K562 (cell line): Measurements from ENCODE around the gene KCNK7. TPM values are rescaled to one million over a fixed set of nuclear protein-coding genes. Genes with fewer than 3 reads are reported as not detected.

ENCODE experiments used
- ATAC-seq: fragments of 200-7000 bp; cut with Tn5 transposase; 3 replicates; pipeline ENCODE4 v1.9.1; 2020; ENCODE audit warnings: moderate library complexity
- BruUV-seq: library from RNA; stranded (reverse); fragments of 400-500 nt; replicated peaks from 2 replicates; lab custom pipeline; 2021; lab: Mats Ljungman, UMichigan
- CTCF ChIA-PET: fragments of 300-600 bp; formaldehyde crosslinking; extraction: SDS; loops from one replicate; lab custom pipeline; 2021; ENCODE audit warnings: low intra/inter-chr PET ratio; lab: Yijun Ruan, JAX
- POLR2A ChIA-PET: fragments of 300-600, 350-650 bp; sonication (Branson Sonifier 250); formaldehyde crosslinking; extraction: SDS; loops from one replicate; lab custom pipeline; 2021; ENCODE audit warnings: antibody characterized with exemption, inconsistent platforms; lab: Yijun Ruan, JAX
- DNase-seq, 4 experiments: peaks; one replicate each; pipeline versions ENCODE4 v3.0.0 to v3.0.0-alpha.2; 2011 to 2018; ENCODE audit warnings: low spot score in 3 of 4, mixed read lengths in 3 of 4; ENCODE audit errors: extremely low read depth in 1 of 4
- FAIRE-seq: peaks from 2 replicates; lab custom pipeline; 2011; peaks lifted over from hg19 to GRCh38; lab: Jason Lieb, UNC
- H2AFZ ChIP-seq: 2 replicates; pipeline ENCODE4 v1.6.0; 2011; ENCODE audit warnings: low read depth, low read length, control low read depth, inconsistent platforms
- H3K27ac ChIP-seq: fragments of 200-600 bp; 3 replicates; pipeline ENCODE4 v1.8.0; 2011; ENCODE audit warnings: low read depth, mild to moderate bottlenecking, control low read depth, inconsistent platforms, low read length, moderate library complexity, mixed read lengths; ENCODE audit errors: extremely low read depth
- H3K27me3 ChIP-seq, 2 experiments: fragments of 300-600 bp in 1 of 2; 2 replicates in 1 of 2; 3 replicates in 1 of 2; pipeline versions ENCODE4 v1.6.0 to v1.8.0; 2011; ENCODE audit warnings: inconsistent platforms in 2 of 2, low read length in 2 of 2, mild to moderate bottlenecking in 1 of 2, mixed read lengths in 1 of 2, moderate library complexity in 1 of 2; ENCODE audit not compliant: control insufficient read depth in 2 of 2, insufficient read depth in 2 of 2
- H3K36me3 ChIP-seq: fragments of 300-600 bp; 3 replicates; pipeline ENCODE4 v1.8.0; 2011; ENCODE audit warnings: mild to moderate bottlenecking, low read length, inconsistent platforms; ENCODE audit not compliant: control insufficient read depth, insufficient read depth
- H3K4me1 ChIP-seq, 2 experiments: fragments of 200-600 bp in 1 of 2; replicated peaks in 1 of 2; 2 replicates in 1 of 2; 3 replicates in 1 of 2; pipeline versions ENCODE4 v1.5.1 to v1.8.0; 2011; ENCODE audit warnings: inconsistent platforms in 2 of 2, low read length in 2 of 2, mild to moderate bottlenecking in 1 of 2, mixed read lengths in 1 of 2, moderate library complexity in 1 of 2; ENCODE audit not compliant: control insufficient read depth in 2 of 2, insufficient read depth in 2 of 2
- H3K4me2 ChIP-seq: 2 replicates; pipeline ENCODE4 v1.6.1; 2011; ENCODE audit warnings: low read length, control low read depth, inconsistent platforms, mixed read lengths; ENCODE audit not compliant: insufficient read depth
- H3K4me3 ChIP-seq: fragments of 200-600 bp; sonication (generic), shearing (Covaris generic); 2 replicates; pipeline ENCODE4 v1.5.1; 2016; ENCODE audit warnings: control low read depth, inconsistent platforms
- H3K79me2 ChIP-seq: fragments of 200-600 bp; 3 replicates; pipeline ENCODE4 v1.8.0; 2011; ENCODE audit warnings: low read length, inconsistent platforms; ENCODE audit not compliant: control insufficient read depth, insufficient read depth
- H3K9ac ChIP-seq, 2 experiments: 2 replicates each; pipeline versions ENCODE4 v1.6.0 to v1.6.1; 2011; ENCODE audit warnings: low read depth in 2 of 2, low read length in 2 of 2, control low read depth in 1 of 2, inconsistent platforms in 1 of 2, mild to moderate bottlenecking in 1 of 2, mixed read lengths in 1 of 2; ENCODE audit not compliant: insufficient read depth in 1 of 2
- H3K9me1 ChIP-seq: one replicate; pipeline ENCODE4 v1.6.0; 2011; ENCODE audit warnings: inconsistent platforms, mild to moderate bottlenecking, low read length, moderate library complexity; ENCODE audit not compliant: control insufficient read depth, insufficient read depth
- H3K9me3 ChIP-seq: replicated peaks from 2 replicates; pipeline ENCODE4 v1.5.1; 2011; ENCODE audit warnings: low read depth, low read length, inconsistent platforms; ENCODE audit not compliant: control insufficient read depth, insufficient read depth
- H4K20me1 ChIP-seq: replicated peaks from 2 replicates; pipeline ENCODE4 v1.6.1; 2011; ENCODE audit warnings: low read length, inconsistent platforms, mixed read lengths; ENCODE audit not compliant: control insufficient read depth, insufficient read depth
- GTF2B ChIP-seq: IDR thresholded peaks from 2 replicates; pipeline ENCODE4 v1.6.1; 2011; ENCODE audit not compliant: insufficient read length; ENCODE audit errors: extremely low read depth
- NCOR1 ChIP-seq: fragments of 450-650 bp; IDR thresholded peaks from 2 replicates; pipeline ENCODE4 v1.6.1; 2016; ENCODE audit warnings: mild to moderate bottlenecking, moderate library complexity
- NR3C1 ChIP-seq: sonication (generic); formaldehyde crosslinking; IDR thresholded peaks from 2 replicates; pipeline ENCODE4 v1.8.1; 2022; ENCODE audit warnings: missing genetic modification reagents
- POLR2G ChIP-seq: fragments of 200-400 bp; formaldehyde crosslinking; IDR thresholded peaks from 2 replicates; pipeline ENCODE4 v1.6.1; 2017; ENCODE audit warnings: low read depth, mild to moderate bottlenecking, antibody characterized with exemption, low read length, moderate library complexity
- WGBS: fragments of 100-300 bp; shearing (Covaris generic); methylation state at CpG from one replicate; pipeline ENCODE4 v1.1.6; 2016; ENCODE audit warnings: low coverage, mixed read lengths; ENCODE audit not compliant: insufficient coverage; ENCODE audit errors: missing lambda C conversion rate; 5-methylcytosine and 5-hydroxymethylcytosine counted together
- in situ Hi-C: fragments of 300-500 bp; cut with MboI; formaldehyde crosslinking; loops from 4 replicates; pipeline ENCODE4 v1.15.0; 2018; ENCODE audit warnings: inconsistent platforms, mixed read lengths
- intact Hi-C: fragments of 100-400 bp; cut with micrococcal nuclease; formaldehyde crosslinking; loops from 2 replicates; pipeline ENCODE4 v1.14.2; 2022
- polyA plus RNA-seq, 8 experiments: library from polyadenylated mRNA; depleted of rRNA in 4 of 8; stranded (reverse) in 5 of 8; unstranded in 3 of 8; fragments of >200 nt; fragmentation: Nextera tagmentation in 2 of 8; fragmentation: Illumina TruSeq in 1 of 8; extraction: Ambion mirVana in 2 of 8; extraction: Trizol in 1 of 8; gene quantifications; 2 replicates each; pipeline versions ENCODE4 v1.2.1 to v1.2.3, GENCODE V29; 2011 to 2014; ENCODE audit warnings: inconsistent platforms in 1 of 8, missing spikeins in 1 of 8
- total RNA-seq, 7 experiments: library from RNA; depleted of rRNA in 6 of 7; stranded (reverse); fragments of >200 nt in 6 of 7; fragmentation: Illumina TruSeq in 2 of 7; extraction: Trizol in 2 of 7; gene quantifications; 2 replicates each; pipeline versions ENCODE4 v1.2.1 to v1.2.3, GENCODE V29; 2011 to 2021; ENCODE audit warnings: low replicate concordance in 1 of 7
- TF ChIP-seq, protein P1 (sequence below): fragments of 450-650 bp; IDR thresholded peaks from 2 replicates; pipeline ENCODE4 v1.6.1; 2016; ENCODE audit warnings: missing biosample characterization, missing genetic modification characterization

The KCNK7 gene
- total and polyA plus RNA-seq, 9 of the 15 experiments (the other 6 are each of a cell fraction or from before 2014, with no cell fraction given), result 0.07 to 0.40 TPM; not detected in 7

GRCh38 chr11:65629579-65629978 is 34.0 kb upstream of the KCNK7 start:
- 0 out of 2 replicates have a peak, but pooled peaks cover 5% of the 10 kb centered on the region for H4K20me1 ChIP-seq
- in situ Hi-C loops (no loop called here), intact Hi-C loops (no loop called here)
- no peaks in the 10 kb centered on the region for H3K9me1 ChIP-seq
- CTCF ChIA-PET, result no interaction called here
- peaks cover 0 to 32% of the 10 kb centered on the region in 2 experiments; a peak in 3 of 5 replicates for H3K4me1 ChIP-seq
- no peak overlapping the region for H3K4me3 ChIP-seq
- H3K79me2 ChIP-seq, result no peaks in the 10 kb centered on the region
- TF ChIP-seq NR3C1 (CRISPR knock-in tag) (no peak), NCOR1 (no peak), GTF2B (no peak), POLR2G (peak; percentile 48; the same call in 1 of the 2 replicates)
- TF ChIP-seq, protein P1, sequence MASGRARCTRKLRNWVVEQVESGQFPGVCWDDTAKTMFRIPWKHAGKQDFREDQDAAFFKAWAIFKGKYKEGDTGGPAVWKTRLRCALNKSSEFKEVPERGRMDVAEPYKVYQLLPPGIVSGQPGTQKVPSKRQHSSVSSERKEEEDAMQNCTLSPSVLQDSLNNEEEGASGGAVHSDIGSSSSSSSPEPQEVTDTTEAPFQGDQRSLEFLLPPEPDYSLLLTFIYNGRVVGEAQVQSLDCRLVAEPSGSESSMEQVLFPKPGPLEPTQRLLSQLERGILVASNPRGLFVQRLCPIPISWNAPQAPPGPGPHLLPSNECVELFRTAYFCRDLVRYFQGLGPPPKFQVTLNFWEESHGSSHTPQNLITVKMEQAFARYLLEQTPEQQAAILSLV, result no peak
- 96% methylated on average over 13 of the region's 14 CpGs for WGBS
- H3K9me3 ChIP-seq, result no peaks in the 10 kb centered on the region
- peaks cover 93% of the 10 kb centered on the region; the same call in 2 of the 3 replicates for H3K36me3 ChIP-seq
- DNase-seq (no peak), ATAC-seq (no peak), FAIRE-seq (no peak)
- no peak overlapping the region for H2AFZ ChIP-seq
- no peak overlapping the region for H3K27ac ChIP-seq
- POLR2A ChIA-PET, result interaction anchor here (0.6 to 1.4 kb wide), 3 partner anchors 15 to 230 kb away, joined by 3 to 4 read pairs (median 3); no protein-coding TSS in a partner anchor
- no peak overlapping the region for H3K4me2 ChIP-seq
- H3K9ac ChIP-seq, result no peak overlapping the region
- no TSS peak for BruUV-seq
- H3K27me3 ChIP-seq, result no peaks in the 10 kb centered on the region
